Endodermal cell (in vitro differentiated cells): Measurements from ENCODE around the gene AQP4. TPM values are rescaled to one million over a fixed set of nuclear protein-coding genes. Genes with fewer than 3 reads are reported as not detected.

Experiments
- DNase-seq: peaks from one replicate; pipeline ENCODE4 v3.0.0-alpha.2; 2017
- H3K27ac ChIP-seq: 2 replicates; pipeline ENCODE4 v1.5.1; 2013; ENCODE audit warnings: mild to moderate bottlenecking, low read depth, low read length, moderate library complexity
- H3K27me3 ChIP-seq: 2 replicates; pipeline ENCODE4 v1.6.1; 2013; ENCODE audit warnings: mild to moderate bottlenecking, low read length, moderate library complexity; ENCODE audit not compliant: insufficient read depth, control insufficient read depth, poor library complexity, severe bottlenecking
- H3K36me3 ChIP-seq: 2 replicates; pipeline ENCODE4 v1.7.0; 2013; ENCODE audit warnings: mild to moderate bottlenecking, low read length, moderate library complexity; ENCODE audit not compliant: control insufficient read depth, insufficient read depth
- H3K4me1 ChIP-seq: one replicate; pipeline ENCODE4 v1.7.0; 2013; ENCODE audit warnings: low read length; ENCODE audit not compliant: control insufficient read depth, insufficient read depth
- H3K4me3 ChIP-seq: 2 replicates; pipeline ENCODE4 v1.5.1; 2013; ENCODE audit warnings: mild to moderate bottlenecking, low read length, moderate library complexity
- H3K9ac ChIP-seq: 2 replicates; pipeline ENCODE4 v1.6.1; 2013; ENCODE audit warnings: mild to moderate bottlenecking, low read length, moderate library complexity; ENCODE audit not compliant: poor library complexity, severe bottlenecking; ENCODE audit errors: extremely low read depth
- H3K9me3 ChIP-seq: 2 replicates; pipeline ENCODE4 v1.6.1; 2013; ENCODE audit warnings: mild to moderate bottlenecking, low read length, moderate library complexity; ENCODE audit not compliant: control insufficient read depth
- H3K27ac Mint-ChIP-seq: 2 replicates; pipeline ENCODE4 v1.8.0; 2020; ENCODE audit warnings: mixed read lengths
- H3K27me3 Mint-ChIP-seq: 2 replicates; pipeline ENCODE4 v1.8.0; 2021; ENCODE audit warnings: mild to moderate bottlenecking, mixed read lengths; ENCODE audit not compliant: insufficient read depth
- H3K36me3 Mint-ChIP-seq: 2 replicates; pipeline ENCODE4 v1.8.0; 2020; ENCODE audit warnings: low read depth, mixed read lengths
- H3K4me1 Mint-ChIP-seq: 2 replicates; pipeline ENCODE4 v1.8.0; 2020; ENCODE audit warnings: mixed read lengths
- H3K4me3 Mint-ChIP-seq: 2 replicates; pipeline ENCODE4 v1.8.0; 2020; ENCODE audit warnings: mild to moderate bottlenecking, moderate library complexity, mixed read lengths
- H3K9me3 Mint-ChIP-seq: 2 replicates; pipeline ENCODE4 v1.8.0; 2020; ENCODE audit warnings: mild to moderate bottlenecking, mixed read lengths
- WGBS, 2 experiments: methylation state at CpG; one replicate each; pipeline versions ENCODE4 v1.1.5 to v1.1.7; 2013; ENCODE audit warnings: missing lambda C conversion rate in 2 of 2, mixed read lengths in 1 of 2; ENCODE audit not compliant: insufficient coverage in 1 of 2, insufficient read length in 1 of 2; 5-methylcytosine and 5-hydroxymethylcytosine counted together
- long read RNA-seq, 4 experiments: library from polyadenylated mRNA in 2 of 4; library from RNA in 1 of 4; library from capped mRNA in 1 of 4; stranded (forward) in 3 of 4; unstranded in 1 of 4; transcript quantifications; one replicate each; pipeline ENCODE4 v2.0.0, GENCODE V29; 2020 to 2021; ENCODE audit warnings: inconsistent platforms in 1 of 4
- polyA plus RNA-seq, 2 experiments: library from polyadenylated mRNA; stranded (reverse); fragments of 50-300 nt; gene quantifications; one replicate each; pipeline ENCODE4 v1.2.3, GENCODE V29; 2013
- total RNA-seq, 2 donors: library from RNA; stranded (reverse); fragmentation: NEBNext Ultra II Directional in 1 of 2; extraction: Animal tissue kit (Norgen Biotek cat#: 25700) in 1 of 2; gene quantifications; 2 replicates in 1 of 2; 3 replicates in 1 of 2; pipeline ENCODE4 v1.2.1, GENCODE V29; 2021
- TF ChIP-seq, protein P1 (sequence below): fragments of 200-600 bp; sonication (generic); conservative IDR thresholded peaks from 2 replicates; pipeline ENCODE4 v1.5.0; 2021; ENCODE audit warnings: antibody characterized with exemption, mild to moderate bottlenecking

The AQP4 gene, protein sequence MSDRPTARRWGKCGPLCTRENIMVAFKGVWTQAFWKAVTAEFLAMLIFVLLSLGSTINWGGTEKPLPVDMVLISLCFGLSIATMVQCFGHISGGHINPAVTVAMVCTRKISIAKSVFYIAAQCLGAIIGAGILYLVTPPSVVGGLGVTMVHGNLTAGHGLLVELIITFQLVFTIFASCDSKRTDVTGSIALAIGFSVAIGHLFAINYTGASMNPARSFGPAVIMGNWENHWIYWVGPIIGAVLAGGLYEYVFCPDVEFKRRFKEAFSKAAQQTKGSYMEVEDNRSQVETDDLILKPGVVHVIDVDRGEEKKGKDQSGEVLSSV
- 10 to 100 TPM in 1 of 2 donors, 1 to 10 TPM in 1; 2.1 to 10.2 TPM for total RNA-seq
- 0.82 TPM for polyA plus RNA-seq (2013, experiment 1 of 2)
- 0.46 TPM for polyA plus RNA-seq (2013, experiment 2 of 2)
- long read RNA-seq, experiment 1, partial matches to known transcripts: 0 of 1 reads
- long read RNA-seq, experiment 1, other reads (novel, unspliced or antisense): 1 of 1 reads
- long read RNA-seq, experiment 2, partial matches to known transcripts: 0 of 6 reads
- long read RNA-seq, experiment 2, other reads (novel, unspliced or antisense): 6 of 6 reads
- long read RNA-seq, experiment 3, partial matches to known transcripts: 0 of 1 reads
- long read RNA-seq, experiment 3, other reads (novel, unspliced or antisense): 1 of 1 reads
- long read RNA-seq, experiment 4: 0 reads

DNA sequence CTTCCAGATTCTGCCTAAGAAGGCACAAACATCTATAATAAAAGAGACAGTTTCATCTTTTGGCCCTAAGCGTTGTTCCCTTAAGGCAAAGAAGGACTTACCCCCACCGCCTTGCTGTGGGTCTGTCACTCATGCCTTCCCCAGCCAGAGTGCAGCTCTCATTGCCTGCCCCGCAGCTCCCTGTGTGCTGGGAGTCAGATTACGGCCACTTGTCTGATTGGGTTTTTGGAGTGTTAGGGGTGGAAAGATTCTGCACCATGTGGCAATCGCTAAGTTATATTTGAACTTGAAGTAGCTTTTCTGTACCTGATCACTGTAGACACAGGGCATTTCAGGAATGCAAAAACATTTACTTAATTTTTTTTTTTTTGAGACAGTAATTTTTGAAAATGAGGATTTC is at the start of gene AQP4:
TSS of gene AQP4 (minus strand) at position 151 of the 400 bp plus-strand sequence. CDS start at position 133, 18 bp downstream.
- H3K36me3 ChIP-seq: no peaks in the 10 kb centered on the region
- Mint-ChIP-seq H3K4me1 (peaks cover 19% of the 10 kb centered on the region), H3K4me3 (no peak within 1 kb of the TSS), H3K27ac (no peak within 1 kb of the TSS), H3K9me3 (no peaks in the 10 kb centered on the region), H3K27me3 (peaks cover 51% of the 10 kb centered on the region), H3K36me3 (no peaks in the 10 kb centered on the region)
- H3K9ac ChIP-seq: no peak within 1 kb of the TSS
- no peak within 1 kb of the TSS for H3K4me3 ChIP-seq
- H3K27me3 ChIP-seq: peaks cover 28% of the 10 kb centered on the region
- H3K9me3 ChIP-seq: no peaks in the 10 kb centered on the region
- TF ChIP-seq, protein P1, sequence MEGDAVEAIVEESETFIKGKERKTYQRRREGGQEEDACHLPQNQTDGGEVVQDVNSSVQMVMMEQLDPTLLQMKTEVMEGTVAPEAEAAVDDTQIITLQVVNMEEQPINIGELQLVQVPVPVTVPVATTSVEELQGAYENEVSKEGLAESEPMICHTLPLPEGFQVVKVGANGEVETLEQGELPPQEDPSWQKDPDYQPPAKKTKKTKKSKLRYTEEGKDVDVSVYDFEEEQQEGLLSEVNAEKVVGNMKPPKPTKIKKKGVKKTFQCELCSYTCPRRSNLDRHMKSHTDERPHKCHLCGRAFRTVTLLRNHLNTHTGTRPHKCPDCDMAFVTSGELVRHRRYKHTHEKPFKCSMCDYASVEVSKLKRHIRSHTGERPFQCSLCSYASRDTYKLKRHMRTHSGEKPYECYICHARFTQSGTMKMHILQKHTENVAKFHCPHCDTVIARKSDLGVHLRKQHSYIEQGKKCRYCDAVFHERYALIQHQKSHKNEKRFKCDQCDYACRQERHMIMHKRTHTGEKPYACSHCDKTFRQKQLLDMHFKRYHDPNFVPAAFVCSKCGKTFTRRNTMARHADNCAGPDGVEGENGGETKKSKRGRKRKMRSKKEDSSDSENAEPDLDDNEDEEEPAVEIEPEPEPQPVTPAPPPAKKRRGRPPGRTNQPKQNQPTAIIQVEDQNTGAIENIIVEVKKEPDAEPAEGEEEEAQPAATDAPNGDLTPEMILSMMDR: no peak
- H3K27ac ChIP-seq: no peak within 1 kb of the TSS
- 60 to 83% methylated on average over 1 to 5 of the region's 5 CpGs for WGBS, 2 experiments
- DNase-seq: peak; percentile 62
- no peaks in the 10 kb centered on the region for H3K4me1 ChIP-seq

DNA sequence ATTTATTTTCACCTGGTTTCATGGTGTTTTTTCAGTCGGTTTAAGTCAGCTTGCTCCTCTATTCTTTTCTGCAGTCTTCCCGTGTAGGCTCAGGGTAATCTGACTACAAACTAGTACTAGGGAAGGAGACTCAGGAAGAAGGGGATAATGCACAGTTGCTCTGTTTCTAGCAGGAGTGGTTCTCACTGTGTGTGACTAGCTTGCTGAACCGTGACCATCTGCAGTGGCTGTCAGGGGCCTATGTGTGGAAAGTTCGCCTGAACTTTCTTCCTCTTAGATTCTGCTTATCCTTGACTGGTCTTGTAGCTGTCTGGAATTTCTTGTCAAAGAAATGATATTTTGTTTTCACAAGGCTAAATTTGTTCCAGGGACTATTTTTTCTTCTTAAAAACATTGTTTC is 46.3 kb upstream of the AQP4 start:
- no peak overlapping the region for H3K27ac Mint-ChIP-seq
- no peak for DNase-seq
- no peak overlapping the region for H3K9ac ChIP-seq
- peaks cover 2% of the 10 kb centered on the region for H3K4me1 Mint-ChIP-seq
- H3K36me3 Mint-ChIP-seq: peaks cover 9% of the 10 kb centered on the region
- TF ChIP-seq, protein P1: no peak
- no peaks in the 10 kb centered on the region for H3K9me3 ChIP-seq
- H3K4me1 ChIP-seq: no peaks in the 10 kb centered on the region
- no peak overlapping the region for H3K4me3 ChIP-seq
- no peaks in the 10 kb centered on the region for H3K36me3 ChIP-seq
- H3K4me3 Mint-ChIP-seq: no peak overlapping the region
- no peaks in the 10 kb centered on the region for H3K9me3 Mint-ChIP-seq
- 76 to 82% methylated on average over 4 of the region's 4 CpGs for WGBS, 2 experiments
- no peak overlapping the region for H3K27ac ChIP-seq
- H3K27me3 Mint-ChIP-seq: no peaks in the 10 kb centered on the region
- no peaks in the 10 kb centered on the region for H3K27me3 ChIP-seq

DNA sequence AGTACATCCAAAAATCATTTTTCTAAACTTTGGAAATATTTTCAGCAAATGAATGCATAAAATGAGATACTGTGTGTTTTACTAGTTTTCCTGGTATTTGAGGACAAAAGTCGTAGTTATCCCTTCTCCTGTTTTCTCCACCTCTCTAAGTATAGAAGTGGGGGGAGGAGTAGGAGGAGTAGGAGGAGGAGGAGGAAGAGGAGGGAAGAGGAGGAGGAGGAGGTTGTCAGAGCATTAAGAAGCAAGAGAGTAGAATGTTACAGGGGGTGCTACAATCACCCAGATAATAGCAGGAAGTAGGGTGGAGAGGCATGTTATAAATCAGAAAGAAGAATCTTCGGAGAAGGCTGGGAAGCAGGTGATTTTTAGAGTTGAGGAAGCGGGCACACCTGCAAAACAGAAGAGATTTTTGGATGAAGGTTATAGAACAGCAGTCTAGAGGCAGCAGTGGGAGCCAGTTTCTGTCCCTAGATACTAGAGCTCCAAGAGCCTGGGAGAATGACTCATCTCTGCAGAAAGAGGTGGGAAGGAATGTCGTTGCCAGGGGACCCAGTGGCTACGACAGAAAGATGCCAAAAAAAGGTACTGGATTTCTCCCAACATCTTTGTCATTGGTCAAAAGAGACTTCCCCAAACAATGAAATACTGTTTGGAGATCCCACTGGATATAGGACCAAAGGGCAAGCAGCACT is 44.2 kb upstream of the AQP4 start:
- Mint-ChIP-seq H3K27me3 (no peaks in the 10 kb centered on the region), H3K4me3 (no peak overlapping the region), H3K4me1 (peaks cover 2% of the 10 kb centered on the region), H3K27ac (no peak overlapping the region), H3K9me3 (peaks cover 4% of the 10 kb centered on the region), H3K36me3 (peaks cover 2% of the 10 kb centered on the region)
- H3K9ac ChIP-seq: no peak overlapping the region
- peak; percentile 67 for DNase-seq
- H3K27me3 ChIP-seq: no peaks in the 10 kb centered on the region
- H3K4me1 ChIP-seq: no peaks in the 10 kb centered on the region
- TF ChIP-seq, protein P1: no peak
- H3K9me3 ChIP-seq: peaks cover under 1% of the 10 kb centered on the region
- WGBS, 2 experiments: 62 to 85% methylated on average over 2 to 5 of the region's 5 CpGs
- no peaks in the 10 kb centered on the region for H3K36me3 ChIP-seq
- no peak overlapping the region for H3K4me3 ChIP-seq
- no peak overlapping the region for H3K27ac ChIP-seq
